HUES48 (cell line): Measurements from ENCODE around the gene FBXL16.
"Not testable (repeated sequence)": the region's sequence is repeated elsewhere in the genome, so short reads cannot be mapped to it uniquely, and the experiment has no call there.

ENCODE experiments used
- H3K27ac ChIP-seq: one replicate; pipeline ENCODE4 v1.7.0; 2013; ENCODE audit warnings: low read depth, low read length, inconsistent platforms
- H3K27me3 ChIP-seq: 2 replicates; pipeline ENCODE4 v1.6.1; 2013; ENCODE audit warnings: mild to moderate bottlenecking, low read length; ENCODE audit not compliant: control insufficient read depth, insufficient read depth
- H3K36me3 ChIP-seq: 2 replicates; pipeline ENCODE4 v1.6.1; 2013; ENCODE audit warnings: low read length; ENCODE audit not compliant: control insufficient read depth, insufficient read depth
- H3K4me1 ChIP-seq: 2 replicates; pipeline ENCODE4 v1.6.1; 2013; ENCODE audit warnings: mild to moderate bottlenecking, low read length; ENCODE audit not compliant: control insufficient read depth, insufficient read depth
- H3K4me3 ChIP-seq: 2 replicates; pipeline ENCODE4 v1.5.1; 2013; ENCODE audit warnings: mild to moderate bottlenecking, low read depth, low read length
- H3K9ac ChIP-seq: 2 replicates; pipeline ENCODE4 v1.6.1; 2013; ENCODE audit warnings: mild to moderate bottlenecking, low read depth, low read length, moderate library complexity
- H3K9me3 ChIP-seq: 2 replicates; pipeline ENCODE4 v1.6.1; 2013; ENCODE audit warnings: low read length; ENCODE audit not compliant: control insufficient read depth, insufficient read depth

Gene FBXL16

GRCh38 chr16:743794-744500 is 38.3 kb upstream of the FBXL16 start:
- H3K9me3 ChIP-seq = no peaks in the 10 kb centered on the region
- H3K9ac ChIP-seq = no peak overlapping the region
- no peak overlapping the region for H3K4me3 ChIP-seq
- no peaks in the 10 kb centered on the region for H3K4me1 ChIP-seq
- H3K27ac ChIP-seq = no peak overlapping the region
- H3K36me3 ChIP-seq = no peaks in the 10 kb centered on the region
- no peaks in the 10 kb centered on the region for H3K27me3 ChIP-seq

GRCh38 chr16:742894-743293 is 37.3 kb upstream of the FBXL16 start:
- H3K36me3 ChIP-seq, H3K9ac ChIP-seq, H3K9me3 ChIP-seq, H3K27ac ChIP-seq, H3K4me1 ChIP-seq, H3K4me3 ChIP-seq, H3K27me3 ChIP-seq: not testable (repeated sequence)

GRCh38 chr16:741986-742629 is 36.5 kb upstream of the FBXL16 start:
- H3K9me3 ChIP-seq = no peaks in the 10 kb centered on the region
- H3K27me3 ChIP-seq = no peaks in the 10 kb centered on the region
- no peak overlapping the region for H3K4me3 ChIP-seq
- no peak overlapping the region for H3K9ac ChIP-seq
- no peak overlapping the region for H3K27ac ChIP-seq
- H3K36me3 ChIP-seq = peaks cover 8% of the 10 kb centered on the region; the same call in 1 of the 2 replicates
- no peaks in the 10 kb centered on the region for H3K4me1 ChIP-seq

GRCh38 chr16:740764-741505 is 35.3 kb upstream of the FBXL16 start, which contains the start of gene CIAO3:
Gene CIAO3 (minus strand): TSS chr16:740997. CDS start chr16:740985, 12 bp downstream.
- Histone ChIP-seq H3K4me1 (no peaks in the 10 kb centered on the region), H3K9me3 (no peaks in the 10 kb centered on the region), H3K36me3 (peaks cover 20% of the 10 kb centered on the region), H3K27ac (peak within 1 kb of the TSS; percentile 64), H3K4me3 (peak within 1 kb of the TSS; percentile 83), H3K9ac (peak within 1 kb of the TSS; percentile 87), H3K27me3 (no peaks in the 10 kb centered on the region)

- H3K27ac ChIP-seq = peak overlapping the region; percentile 64
These were observed 34.8 kb upstream of the FBXL16 start for GRCh38 chr16:740459-740763.

GRCh38 chr16:739560-740458 is 34.2 kb upstream of the FBXL16 start:
- H3K9me3 ChIP-seq = no peaks in the 10 kb centered on the region
- peak overlapping the region; percentile 71; the same call in 1 of the 2 replicates for H3K9ac ChIP-seq
- peaks cover 23% of the 10 kb centered on the region for H3K36me3 ChIP-seq
- no peak overlapping the region for H3K27ac ChIP-seq
- H3K4me1 ChIP-seq = no peaks in the 10 kb centered on the region
- no peaks in the 10 kb centered on the region for H3K27me3 ChIP-seq
- peak overlapping the region; percentile 83 for H3K4me3 ChIP-seq

More at GRCh38 chr16:740459-740763, 34.8 kb upstream of the FBXL16 start:
- Histone ChIP-seq H3K9me3 (no peaks in the 10 kb centered on the region), H3K4me1 (no peaks in the 10 kb centered on the region), H3K4me3 (peak overlapping the region; percentile 83), H3K9ac (peak overlapping the region; percentile 71; the same call in 1 of the 2 replicates), H3K27me3 (no peaks in the 10 kb centered on the region), H3K36me3 (peaks cover 23% of the 10 kb centered on the region)

GRCh38 chr16:736936-737481 is 31.4 kb upstream of the FBXL16 start:
- no peaks in the 10 kb centered on the region for H3K9me3 ChIP-seq
- no peaks in the 10 kb centered on the region for H3K4me1 ChIP-seq
- peaks cover 34% of the 10 kb centered on the region for H3K36me3 ChIP-seq
- no peak overlapping the region for H3K27ac ChIP-seq
- no peak overlapping the region for H3K9ac ChIP-seq
- H3K27me3 ChIP-seq = no peaks in the 10 kb centered on the region
- H3K4me3 ChIP-seq = no peak overlapping the region

- Histone ChIP-seq H3K9ac (no peak overlapping the region), H3K27ac (no peak overlapping the region), H3K4me1 (no peaks in the 10 kb centered on the region), H3K27me3 (no peaks in the 10 kb centered on the region), H3K36me3 (peaks cover 39% of the 10 kb centered on the region), H3K9me3 (no peaks in the 10 kb centered on the region), H3K4me3 (no peak overlapping the region)
These were observed 30.4 kb upstream of the FBXL16 start for GRCh38 chr16:735982-736453.

- no peaks in the 10 kb centered on the region for H3K9me3 ChIP-seq
- H3K27ac ChIP-seq = no peak overlapping the region
- H3K4me1 ChIP-seq = no peaks in the 10 kb centered on the region
- H3K9ac ChIP-seq = no peak overlapping the region
- no peak overlapping the region for H3K4me3 ChIP-seq
- H3K27me3 ChIP-seq = no peaks in the 10 kb centered on the region
- peaks cover 46% of the 10 kb centered on the region for H3K36me3 ChIP-seq
These were observed 29.6 kb upstream of the FBXL16 start for GRCh38 chr16:734981-735881.
